HG03378 (cell line): ENCODE results near the gene MUS81.

ENCODE experiments used
- ATAC-seq: cut with Tn5 transposase; IDR thresholded peaks from one replicate; pipeline ENCODE4 v1.9.1; 2021; ENCODE audit warnings: mild to moderate bottlenecking, moderate library complexity; ENCODE audit not compliant: unreplicated experiment

MUS81 gene

GRCh38 chr11:65859812-65860277, 388 bp upstream of the MUS81 start:
- ATAC-seq = no peak

GRCh38 chr11:65861165-65861505, 902 bp downstream of the MUS81 start:
- ATAC-seq = no peak

- ATAC-seq = no peak
These were observed 1.4 kb downstream of the MUS81 start for GRCh38 chr11:65861533-65862183.

- ATAC-seq = no peak
These were observed 2.0 kb downstream of the MUS81 start for GRCh38 chr11:65862191-65862735.

GRCh38 chr11:65862941-65863888, 3.0 kb downstream of the MUS81 start:
- ATAC-seq = no peak

GRCh38 chr11:65863889-65864705, 3.9 kb downstream of the MUS81 start:
- no peak for ATAC-seq

- no peak for ATAC-seq
These were observed 4.7 kb downstream of the MUS81 start for GRCh38 chr11:65864706-65865471.

- no peak for ATAC-seq
These were observed 5.4 kb downstream of the MUS81 start for GRCh38 chr11:65865550-65866172.

- ATAC-seq = no peak
These were observed 6.5 kb downstream of the MUS81 start for GRCh38 chr11:65866509-65867283.

GRCh38 chr11:65867284-65868071, 7.2 kb downstream of the MUS81 start:
- ATAC-seq = no peak

GRCh38 chr11:65868076-65868667, 7.9 kb downstream of the MUS81 start:
- no peak for ATAC-seq

GRCh38 chr11:65868907-65869306, 8.7 kb downstream of the MUS81 start:
- ATAC-seq = no peak

- ATAC-seq = no peak
These were observed 9.5 kb downstream of the MUS81 start for GRCh38 chr11:65869643-65870306.

- no peak for ATAC-seq
These were observed 10.1 kb downstream of the MUS81 start for GRCh38 chr11:65870307-65870658.

- ATAC-seq = no peak
These were observed 10.8 kb downstream of the MUS81 start for GRCh38 chr11:65870706-65871681.

GRCh38 chr11:65871811-65872548, 11.7 kb downstream of the MUS81 start:
- no peak for ATAC-seq
